Posterior cingulate gyrus (tissue), 11 donors: ENCODE data around the gene ENGASE.

Experiments used
- DNase-seq, 10 donors: peaks; one replicate each; pipeline versions ENCODE4 v3.0.0 to v3.0.0-alpha.2; 2020 to 2021; ENCODE audit warnings: mixed read lengths in 3 of 10
- intact Hi-C: fragments of 100-400 bp; cut with DNase I; formaldehyde crosslinking; loops from one replicate; pipeline ENCODE4 v1.15.1; 2023

Gene ENGASE

GRCh38 chr17:79127534-79128135, 53.0 kb downstream of the ENGASE start:
- intact Hi-C loops, result no loop called here
- DNase-seq, result no peak

- intact Hi-C loops, result no loop called here
- DNase-seq, result no peak
Observed at GRCh38 chr17:79129523-79129922, 54.9 kb downstream of the ENGASE start.

- DNase-seq, result no peak
- intact Hi-C loops, result no loop called here
Observed at GRCh38 chr17:79130536-79131273, 56.1 kb downstream of the ENGASE start.

GRCh38 chr17:79131274-79131635, 56.6 kb downstream of the ENGASE start:
- no peak for DNase-seq
- intact Hi-C loops, result no loop called here

- intact Hi-C loops, result no loop called here
- no peak for DNase-seq
Observed at GRCh38 chr17:79131701-79132100, 57.1 kb downstream of the ENGASE start.

GRCh38 chr17:79132271-79133064, 57.8 kb downstream of the ENGASE start:
- intact Hi-C loops, result no loop called here
- no peak for DNase-seq

GRCh38 chr17:79133214-79133613, 58.6 kb downstream of the ENGASE start:
- DNase-seq, result no peak
- intact Hi-C loops, result no loop called here

- intact Hi-C loops, result no loop called here
- DNase-seq, result no peak
Observed at GRCh38 chr17:79133985-79134384, 59.4 kb downstream of the ENGASE start.

- intact Hi-C loops, result no loop called here
- DNase-seq, result no peak
Observed at GRCh38 chr17:79135011-79135410, 60.4 kb downstream of the ENGASE start.

GRCh38 chr17:79135628-79136405, 61.2 kb downstream of the ENGASE start:
- intact Hi-C loops, result no loop called here
- no peak for DNase-seq
